HG03354 (cell line): Measurements from ENCODE around the gene GAL3ST3.
"Not testable (repeated sequence)": the region's sequence is repeated elsewhere in the genome, so short reads cannot be mapped to it uniquely, and the experiment has no call there.

Experiments
- ATAC-seq: cut with Tn5 transposase; IDR thresholded peaks from one replicate; pipeline ENCODE4 v1.9.1; 2021; ENCODE audit warnings: mild to moderate bottlenecking; ENCODE audit not compliant: unreplicated experiment, poor library complexity, severe bottlenecking

GAL3ST3 gene

DNA sequence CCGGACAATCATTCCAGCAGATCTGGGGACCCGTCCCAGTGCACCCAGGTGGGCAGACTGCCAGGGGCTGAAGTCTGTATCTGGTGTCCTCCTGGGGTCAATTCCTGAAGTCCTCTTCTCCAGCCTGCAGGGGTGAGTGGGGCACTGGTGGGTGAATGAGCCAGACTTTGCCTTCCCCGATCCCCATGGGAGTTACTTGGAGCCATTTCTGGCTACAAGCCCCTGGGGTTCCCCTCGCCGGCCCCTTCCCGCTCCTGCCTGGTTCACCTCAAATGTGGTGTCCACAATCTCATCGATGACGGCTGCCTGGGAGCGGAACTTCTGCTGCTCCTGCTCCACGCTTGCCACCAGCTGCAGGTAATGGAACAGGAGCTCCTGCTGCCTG, 32.2 kb downstream of the GAL3ST3 start:
- ATAC-seq, result no peak

DNA sequence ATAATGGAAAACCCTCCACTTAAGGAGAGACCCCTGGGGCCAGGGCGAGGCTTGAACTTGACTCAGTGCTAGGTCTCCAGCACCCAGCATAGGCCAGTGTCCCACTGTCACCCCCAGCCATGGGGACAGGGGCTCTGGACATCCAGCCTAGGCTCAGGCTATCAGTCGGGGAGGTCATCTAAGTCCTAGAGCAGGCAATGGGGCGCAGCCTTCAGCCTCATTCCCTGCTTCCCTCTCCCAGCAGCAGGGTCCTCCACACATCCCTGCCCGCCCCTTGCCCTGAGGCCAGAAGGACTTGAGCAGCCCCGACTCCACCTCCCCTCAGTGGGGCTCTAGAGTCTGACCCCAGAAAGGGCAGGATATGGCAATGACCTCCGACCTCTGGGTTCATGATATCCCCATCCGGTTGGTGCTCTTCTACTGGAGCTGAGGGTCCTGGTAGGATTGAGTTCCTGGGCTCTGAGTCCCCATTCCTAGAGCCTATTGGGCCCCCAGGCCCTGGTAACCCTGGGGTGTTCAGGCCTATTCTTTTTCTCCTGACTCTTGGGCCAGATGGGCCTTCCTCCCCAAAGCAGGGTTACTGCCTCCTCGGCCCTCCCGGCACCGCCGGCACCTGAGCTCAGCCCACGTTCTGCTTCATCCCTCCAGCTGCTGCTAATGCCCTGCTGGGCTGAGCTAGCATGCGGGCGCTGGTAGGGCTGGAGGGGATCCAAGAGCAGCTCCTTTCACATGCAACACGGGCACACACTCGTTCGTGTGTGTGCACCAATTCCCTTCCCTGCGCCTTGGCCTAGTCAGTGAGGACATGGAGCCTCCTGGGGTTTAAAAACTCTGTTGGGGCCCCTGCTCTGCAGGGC, 32.8 kb downstream of the GAL3ST3 start:
- ATAC-seq, result no peak

DNA sequence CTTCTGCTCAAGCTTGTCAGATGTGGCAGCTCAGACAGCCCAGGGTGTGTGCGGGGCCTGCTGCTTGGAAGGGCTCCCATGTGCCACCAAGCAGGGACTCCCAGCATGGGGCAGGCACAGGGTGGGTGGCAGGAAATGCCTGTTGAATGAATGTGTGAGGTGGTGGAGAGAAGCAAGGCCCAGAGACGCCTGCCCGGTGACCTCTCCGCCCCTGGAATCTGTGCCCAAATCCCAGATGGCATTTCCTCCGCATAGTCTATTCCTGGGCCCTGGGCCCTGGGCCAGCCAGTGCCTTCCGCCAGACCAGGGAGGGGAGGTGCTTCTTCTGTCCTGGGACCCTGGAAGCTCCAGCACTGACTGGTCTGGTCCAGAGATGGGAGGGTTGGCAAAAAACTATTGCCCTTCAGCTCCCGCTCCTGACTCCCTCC, 33.5 kb downstream of the GAL3ST3 start:
- no peak for ATAC-seq

DNA sequence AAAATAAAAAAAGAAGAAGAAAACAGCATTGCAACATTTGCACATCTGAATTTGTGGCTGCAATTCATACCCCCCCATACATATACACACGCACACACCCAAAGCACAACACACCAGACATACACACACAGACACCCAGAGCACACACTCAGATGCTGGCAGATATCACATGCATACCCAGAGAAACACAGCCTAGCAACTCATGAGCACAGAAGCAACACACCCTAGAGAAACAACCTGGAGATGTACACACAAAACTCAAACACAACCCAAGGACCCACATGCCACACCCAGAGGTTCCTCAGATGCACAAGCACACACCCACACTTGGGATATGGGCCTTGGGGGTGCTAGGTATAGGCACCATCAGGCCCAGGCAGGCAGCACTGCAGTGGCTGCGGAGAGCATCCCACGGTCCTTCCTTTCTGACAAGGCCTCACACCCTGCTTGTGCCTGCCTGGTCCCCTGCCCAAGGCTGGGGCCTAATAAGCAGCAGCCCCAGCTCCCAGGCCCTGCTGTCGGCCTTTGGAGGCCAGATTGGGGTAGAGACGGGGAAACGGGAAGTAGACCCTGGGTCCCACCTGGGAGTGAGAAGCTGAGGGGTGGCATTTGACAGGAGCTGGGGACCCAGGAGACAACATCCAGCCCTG, 34.0 kb downstream of the GAL3ST3 start:
- ATAC-seq, result no peak

DNA sequence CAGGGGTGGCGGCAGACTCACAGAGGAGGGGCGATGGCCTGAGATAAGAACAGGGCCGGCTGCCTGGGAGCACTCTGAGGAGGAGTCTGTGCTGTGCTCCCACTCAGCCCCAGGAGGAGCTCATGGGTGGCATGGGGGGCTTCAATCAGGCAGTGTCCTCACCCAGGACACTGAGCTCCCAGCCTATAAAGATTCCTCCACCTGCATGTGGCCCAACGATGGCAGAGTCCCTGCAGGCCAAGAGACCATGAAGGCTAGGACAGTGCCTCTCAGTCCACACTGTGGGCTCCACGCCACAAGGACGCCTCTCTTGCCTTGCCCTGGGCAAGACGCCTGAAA, 35.2 kb downstream of the GAL3ST3 start:
- no peak for ATAC-seq

DNA sequence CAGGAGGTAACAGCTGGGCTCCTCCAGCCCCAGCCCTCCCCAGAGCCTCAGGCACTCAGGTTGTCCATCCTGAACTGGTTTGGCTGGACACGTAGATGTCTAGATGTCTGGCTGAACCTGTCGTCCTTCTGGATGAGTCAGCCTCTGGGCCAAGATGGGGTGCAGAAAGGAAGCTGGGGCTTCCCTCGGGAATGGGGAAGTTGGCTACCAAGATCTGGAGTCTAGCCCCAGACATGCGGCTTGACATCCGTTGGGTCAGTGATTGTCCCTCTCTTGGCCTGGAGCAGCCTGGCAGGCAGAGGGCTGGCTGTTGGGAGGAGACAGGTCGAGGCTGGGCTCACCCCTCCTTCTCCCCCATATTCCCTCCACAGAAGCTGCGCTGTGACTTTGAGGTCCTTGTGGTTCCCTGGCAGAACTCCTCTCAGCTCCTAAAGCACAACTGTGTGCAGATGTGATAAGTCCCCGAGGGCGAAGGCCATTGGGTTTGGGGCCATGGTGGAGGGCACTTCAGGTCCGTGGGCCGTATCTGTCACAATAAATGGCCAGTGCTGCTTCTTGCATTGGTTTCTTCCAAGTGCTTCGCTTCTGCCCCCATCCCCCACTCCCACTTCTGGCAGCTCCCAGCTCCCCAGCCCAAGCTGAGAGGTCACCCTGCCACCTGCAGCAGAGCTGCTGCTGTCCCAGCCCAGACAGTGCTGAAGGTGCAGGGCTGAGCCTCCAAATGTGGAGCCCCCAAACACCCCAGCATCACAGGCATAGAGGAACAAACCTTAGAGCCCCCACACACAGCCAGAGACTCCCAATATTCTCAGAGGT, 35.8 kb downstream of the GAL3ST3 start:
- ATAC-seq, result no peak

DNA sequence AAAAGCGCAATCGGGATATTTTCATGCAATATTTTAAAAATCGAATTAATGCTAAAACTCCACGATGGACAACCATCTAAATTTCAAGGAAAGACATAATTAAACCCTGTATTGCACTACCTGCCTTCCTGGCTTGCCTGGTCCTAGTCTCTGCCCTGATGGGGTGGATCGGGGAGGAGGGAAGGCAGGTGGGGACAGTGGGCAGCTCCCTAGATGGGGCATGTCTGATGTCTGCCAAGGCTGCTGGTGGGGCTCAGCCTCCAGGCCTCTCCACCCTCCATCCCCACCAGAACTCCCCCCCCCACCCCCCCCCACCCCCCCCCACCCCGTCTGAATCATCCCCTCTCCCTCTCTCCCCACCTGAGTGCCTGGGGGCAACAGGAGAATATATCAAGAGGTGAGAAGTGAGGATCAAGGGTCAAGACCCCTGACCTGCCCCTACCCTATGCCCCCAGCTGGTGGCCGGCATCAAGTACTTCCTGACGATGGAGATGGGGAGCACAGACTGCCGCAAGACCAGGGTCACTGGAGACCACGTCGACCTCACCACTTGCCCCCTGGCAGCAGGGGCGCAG, 36.5 kb downstream of the GAL3ST3 start:
- no peak for ATAC-seq

DNA sequence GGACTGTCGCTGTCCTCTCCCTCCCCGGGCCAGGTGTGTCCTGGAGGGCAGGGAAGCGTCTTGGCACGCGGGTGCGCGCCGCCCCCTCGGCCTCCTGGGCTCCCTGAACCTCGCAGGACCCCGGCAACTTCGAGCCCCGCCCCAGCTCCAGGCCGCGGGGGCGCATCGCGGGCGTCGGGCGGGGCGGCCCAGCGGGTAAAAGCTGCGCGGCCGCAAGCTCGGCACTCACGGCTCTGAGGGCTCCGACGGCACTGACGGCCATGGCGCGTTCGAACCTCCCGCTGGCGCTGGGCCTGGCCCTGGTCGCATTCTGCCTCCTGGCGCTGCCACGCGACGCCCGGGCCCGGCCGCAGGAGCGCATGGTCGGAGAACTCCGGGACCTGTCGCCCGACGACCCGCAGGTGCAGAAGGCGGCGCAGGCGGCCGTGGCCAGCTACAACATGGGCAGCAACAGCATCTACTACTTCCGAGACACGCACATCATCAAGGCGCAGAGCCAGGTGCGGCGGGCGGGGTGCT, 37.1 kb downstream of the GAL3ST3 start, which contains the start of gene CST6:
Gene CST6 (plus strand): TSS at position 224 of the 519 bp plus-strand sequence. CDS start 37 bp downstream, at position 261.
- no peak for ATAC-seq

DNA sequence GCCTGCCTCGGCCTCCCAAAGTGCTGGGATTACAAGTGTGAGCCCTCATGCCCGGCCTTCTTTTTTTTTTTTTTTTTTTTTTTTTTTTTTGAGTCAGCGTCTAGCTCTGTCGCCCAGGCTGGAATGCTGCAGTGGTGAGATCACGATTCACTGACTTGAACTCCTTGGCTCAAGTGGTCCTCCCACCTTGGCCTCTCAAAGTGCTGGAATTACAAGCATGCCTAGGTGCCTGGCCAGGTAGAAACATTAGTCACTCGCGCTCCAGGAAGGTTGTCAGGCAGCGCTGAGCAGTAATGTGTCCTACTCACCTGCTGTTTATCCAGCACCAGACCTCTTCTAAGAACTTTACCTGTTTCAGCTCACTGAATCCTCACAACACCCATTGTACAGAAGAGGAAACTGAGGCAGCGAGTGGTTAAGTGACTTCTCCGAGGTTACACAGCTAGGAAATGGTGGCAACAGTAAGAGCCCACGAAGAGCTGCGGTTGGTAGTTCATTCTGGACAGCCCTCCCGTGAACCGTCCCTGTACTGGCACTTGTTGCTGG, 37.6 kb downstream of the GAL3ST3 start:
- ATAC-seq, result no peak

DNA sequence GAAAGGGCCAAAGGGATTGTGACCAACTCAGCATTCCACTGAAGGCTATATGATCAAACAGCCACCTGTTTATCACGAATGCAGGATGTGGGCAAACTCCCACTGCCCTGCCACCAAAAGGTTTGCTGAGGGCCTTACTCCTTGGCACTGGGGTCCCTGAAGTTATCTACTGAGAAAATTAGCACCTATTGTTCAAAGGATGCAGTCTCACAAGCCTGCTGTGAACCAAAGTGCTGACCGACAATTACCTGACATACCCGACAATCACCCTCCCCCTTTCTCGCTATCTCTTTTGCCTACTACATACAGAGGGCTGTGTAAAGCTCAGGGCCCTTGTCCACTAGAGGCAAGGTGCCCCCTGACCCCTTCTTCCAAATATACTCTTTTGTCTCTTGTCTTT, 38.9 kb downstream of the GAL3ST3 start:
- ATAC-seq, result not testable (repeated sequence)

DNA sequence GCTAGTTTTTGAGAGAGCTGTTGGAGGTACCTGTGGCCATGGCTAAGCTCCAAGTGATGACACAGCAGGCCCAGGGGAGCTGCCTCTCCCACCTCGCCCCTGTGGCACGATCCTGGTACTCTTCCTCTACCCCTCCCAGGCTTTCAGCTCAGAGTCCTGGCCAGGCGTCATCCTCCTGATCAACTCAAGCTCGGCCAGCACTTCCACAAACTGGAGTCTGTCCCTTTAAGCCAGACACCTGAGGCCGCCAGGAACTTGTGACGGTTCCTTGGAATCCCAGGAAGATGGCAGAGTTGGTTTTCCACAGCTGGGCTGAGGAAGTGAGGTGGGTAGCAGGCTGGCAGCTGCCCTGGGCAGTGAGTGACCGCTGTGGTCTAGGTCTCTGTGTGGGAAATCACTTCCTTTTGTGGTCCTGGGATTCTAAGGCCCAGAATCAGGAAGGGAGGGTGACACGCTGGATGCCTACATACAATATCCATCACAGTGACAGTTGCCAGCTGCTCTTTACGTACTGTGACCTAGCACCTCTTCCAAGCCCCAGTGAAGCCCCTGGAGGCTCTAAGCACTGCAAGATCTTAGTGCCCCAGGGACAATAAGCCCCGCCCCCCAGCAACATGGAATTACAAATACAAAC, 40.4 kb downstream of the GAL3ST3 start:
- no peak for ATAC-seq

DNA sequence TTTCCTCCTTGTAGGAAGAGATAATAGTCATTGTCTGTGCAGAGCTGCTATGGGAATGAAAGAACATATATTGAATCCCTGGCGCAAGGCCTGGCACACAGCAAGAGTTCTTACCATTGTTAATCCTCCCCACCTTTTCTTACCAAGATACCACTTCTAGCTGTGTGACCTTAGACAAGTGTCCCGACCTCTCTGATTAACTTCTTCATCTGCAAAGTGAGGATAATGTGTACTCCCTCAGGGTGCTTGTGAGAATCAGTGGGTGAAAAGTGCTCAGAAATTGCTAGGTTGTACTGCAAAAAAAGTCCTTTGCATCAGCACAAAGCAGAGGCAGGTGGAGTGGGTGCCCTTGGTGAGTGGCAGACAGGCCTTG, 40.9 kb downstream of the GAL3ST3 start:
- no peak for ATAC-seq

DNA sequence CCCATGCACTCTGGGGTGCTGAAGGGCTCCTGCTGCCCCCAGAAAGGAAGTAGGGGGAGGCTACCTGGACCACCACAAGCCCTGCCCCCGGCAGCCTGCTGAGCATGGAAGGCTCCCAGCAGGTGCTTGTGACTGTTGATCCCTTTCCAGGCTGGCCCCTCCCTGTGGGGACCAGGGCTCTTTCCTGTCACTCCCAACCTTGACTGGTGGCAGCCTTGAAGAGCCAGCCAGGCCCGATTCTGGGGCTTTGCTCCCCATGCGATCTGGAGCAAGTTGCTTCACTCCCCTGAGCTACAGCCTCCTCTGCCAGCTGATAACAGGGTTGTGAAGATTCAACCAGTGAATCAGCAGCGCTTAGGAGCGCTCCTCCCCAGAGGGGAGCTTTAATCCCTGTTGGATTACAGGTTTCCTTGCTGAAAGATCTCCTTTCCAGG, 41.7 kb downstream of the GAL3ST3 start:
- no peak for ATAC-seq

DNA sequence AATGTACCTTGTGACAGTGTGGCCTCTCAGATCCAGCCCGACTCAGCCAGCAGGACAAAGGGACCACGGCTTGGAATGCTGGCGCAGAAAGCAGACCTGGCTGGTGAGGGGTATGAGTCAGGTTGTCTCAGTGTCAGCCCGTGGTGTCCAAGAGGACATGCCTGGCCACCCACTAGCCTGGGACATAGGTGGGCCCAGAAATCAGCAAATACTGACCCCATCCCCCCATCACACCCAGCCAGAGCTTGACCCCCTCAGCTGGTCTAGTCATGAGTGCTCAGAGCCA, 42.1 kb downstream of the GAL3ST3 start:
- no peak for ATAC-seq

DNA sequence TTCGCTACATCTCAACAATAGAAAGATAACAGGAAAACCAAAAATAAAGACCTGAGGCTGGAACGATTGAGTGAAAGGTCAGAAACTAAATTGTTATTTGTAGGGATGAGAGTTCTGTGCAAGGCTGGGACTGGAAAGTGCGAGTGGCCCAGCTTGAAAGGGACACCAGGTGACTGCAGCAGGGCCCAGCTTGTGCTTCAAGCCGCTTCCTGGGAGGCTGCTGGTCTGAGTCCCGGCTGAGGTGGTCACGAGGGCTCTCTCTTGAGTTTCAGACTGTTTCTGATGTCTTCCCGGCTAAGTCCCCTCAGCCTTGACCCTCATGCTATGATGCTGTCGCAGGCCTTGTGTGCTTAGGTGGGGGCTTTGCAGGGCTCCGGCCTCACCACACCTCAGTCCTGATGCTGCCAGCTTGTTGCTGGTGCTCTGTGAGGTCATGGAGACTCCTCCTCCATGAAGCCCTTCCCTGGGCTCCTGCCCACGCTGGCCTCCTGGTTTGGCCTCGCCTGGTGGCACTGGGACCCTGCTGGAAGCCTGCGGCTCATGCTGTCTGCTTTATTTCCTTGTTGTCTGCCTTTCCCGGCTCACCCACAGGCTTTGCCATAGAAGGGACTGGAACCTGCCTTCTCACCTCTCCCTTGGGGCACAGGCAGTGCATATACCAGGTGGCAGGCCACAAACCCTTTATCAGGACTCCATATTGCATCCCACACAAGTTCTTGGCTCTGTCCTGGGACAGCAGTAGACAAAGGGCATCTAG, 42.6 kb downstream of the GAL3ST3 start:
- ATAC-seq, result no peak

DNA sequence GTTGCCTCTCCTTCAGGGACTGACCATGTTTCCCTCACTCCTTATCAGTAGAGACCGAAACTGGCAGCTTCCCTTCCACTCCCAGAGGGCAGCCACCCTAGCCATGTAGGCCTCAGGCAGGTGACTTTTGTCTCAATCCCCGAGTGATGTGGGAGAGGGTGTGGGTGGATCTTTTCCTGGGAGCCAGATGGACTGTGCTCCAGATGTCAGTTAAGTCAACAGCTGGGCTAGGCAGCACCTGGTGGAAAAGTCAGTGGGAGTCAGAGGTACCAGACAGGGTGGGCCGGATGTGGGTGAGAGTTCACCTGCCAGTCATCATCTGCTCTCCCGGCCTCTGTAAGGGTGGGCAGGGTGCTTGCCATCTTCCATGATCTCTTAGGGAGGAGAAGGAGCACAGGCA, 44.8 kb downstream of the GAL3ST3 start:
- ATAC-seq, result no peak

DNA sequence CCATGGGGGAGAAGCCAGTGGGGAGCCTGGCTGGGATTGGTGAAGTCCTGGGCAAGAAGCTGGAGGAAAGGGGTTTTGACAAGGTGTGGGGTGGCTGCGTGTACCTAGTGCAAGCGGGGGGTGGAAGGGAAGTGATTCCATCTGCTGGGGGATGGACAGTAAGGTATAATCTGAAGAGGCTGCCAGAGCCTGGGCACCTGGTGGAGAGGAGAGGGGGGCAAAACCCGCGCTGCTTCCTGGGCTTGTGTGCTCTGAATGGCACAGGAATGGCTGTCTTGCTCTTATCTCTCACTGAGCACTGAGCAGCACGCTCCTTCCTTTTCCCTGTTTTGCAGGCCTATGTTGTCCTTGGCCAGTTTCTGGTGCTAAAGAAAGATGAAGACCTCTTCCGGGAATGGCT, 45.7 kb downstream of the GAL3ST3 start:
- ATAC-seq, result no peak

DNA sequence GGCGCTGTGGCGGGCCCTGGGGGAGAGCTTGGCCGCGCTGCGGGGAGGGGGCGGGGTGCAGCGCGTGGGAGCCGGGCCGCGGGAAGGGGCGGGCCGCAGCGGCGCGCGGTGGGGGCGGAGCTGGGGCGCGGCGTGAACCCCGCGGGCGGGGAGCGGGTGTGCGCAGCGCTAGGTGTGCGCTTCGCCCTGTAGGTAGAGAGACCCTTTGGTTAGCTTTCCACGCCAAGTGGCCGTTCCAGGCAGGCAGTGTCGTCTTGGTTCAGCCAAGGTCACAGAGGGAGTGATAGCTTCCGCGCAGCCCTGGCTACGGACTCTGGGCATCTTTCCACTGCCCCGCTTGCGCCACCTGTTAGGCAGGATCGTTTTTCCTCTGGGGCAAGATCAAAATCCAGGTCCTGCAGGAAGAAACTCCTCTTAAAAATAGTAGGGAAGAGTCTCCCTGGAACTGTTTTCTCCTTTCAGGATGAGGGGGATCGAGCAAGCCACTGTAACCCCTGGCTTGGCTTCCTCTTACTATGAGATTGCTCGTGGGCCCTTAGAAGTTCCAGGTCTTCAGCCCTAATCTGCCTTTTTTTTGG, 46.2 kb downstream of the GAL3ST3 start:
- peak; percentile 45 for ATAC-seq
